H1 (cell line): Measurements from ENCODE around the gene NT5C3B. TPM values are rescaled to one million over a fixed set of nuclear protein-coding genes. Genes with fewer than 3 reads are reported as not detected.

Source experiments
- CTCF ChIA-PET: fragments of 300-600 bp; sonication (Branson Sonifier 250); formaldehyde crosslinking; loops from one replicate; lab custom pipeline; 2021; ENCODE audit not compliant: partially characterized antibody; lab: Charles Lee
- POLR2A ChIA-PET: fragments of 300-600 bp; sonication (Branson Sonifier 250); formaldehyde crosslinking; loops from one replicate; lab custom pipeline; 2021; ENCODE audit warnings: inconsistent platforms; ENCODE audit not compliant: partially characterized antibody; lab: Charles Lee
- DNase-seq, 2 experiments: peaks; one replicate each; pipeline versions ENCODE4 v3.0.0 to v3.0.0-alpha.2; 2010 to 2022; ENCODE audit warnings: low spot score in 2 of 2, low read depth in 1 of 2, mixed read lengths in 1 of 2
- FAIRE-seq: peaks from 2 replicates; lab custom pipeline; 2011; peaks lifted over from hg19 to GRCh38; lab: Jason Lieb, UNC
- H2AFZ ChIP-seq: 2 replicates; pipeline ENCODE4 v1.8.1; 2012; ENCODE audit warnings: low read length, inconsistent platforms
- H2AK5ac ChIP-seq: 2 replicates; pipeline ENCODE4 v1.6.1; 2013; ENCODE audit warnings: low read depth, low read length
- H2BK120ac ChIP-seq: replicated peaks from 2 replicates; pipeline ENCODE3; 2013; ENCODE audit warnings: low read depth, low read length, inconsistent platforms
- H2BK12ac ChIP-seq: 2 replicates; pipeline ENCODE4 v1.6.1; 2013; ENCODE audit warnings: low read depth, low read length
- H2BK15ac ChIP-seq: 2 replicates; pipeline ENCODE4 v1.6.1; 2013; ENCODE audit warnings: low read length
- H2BK20ac ChIP-seq: 2 replicates; pipeline ENCODE4 v1.6.1; 2013; ENCODE audit warnings: low read length
- H2BK5ac ChIP-seq: 2 replicates; pipeline ENCODE4 v1.6.1; 2013; ENCODE audit warnings: low read depth, low read length
- H3K14ac ChIP-seq: 2 replicates; pipeline ENCODE4 v1.6.1; 2013; ENCODE audit warnings: inconsistent platforms; ENCODE audit not compliant: insufficient read length
- H3K18ac ChIP-seq: 2 replicates; pipeline ENCODE4 v1.6.1; 2013; ENCODE audit warnings: low read length; ENCODE audit errors: extremely low read depth
- H3K23ac ChIP-seq: 2 replicates; pipeline ENCODE4 v1.6.1; 2013; ENCODE audit warnings: inconsistent platforms; ENCODE audit not compliant: insufficient read length
- H3K23me2 ChIP-seq: 2 replicates; pipeline ENCODE4 v1.6.1; 2013; ENCODE audit warnings: low read depth, low read length
- H3K27ac ChIP-seq: 2 replicates; pipeline ENCODE4 v1.6.1; 2011; ENCODE audit warnings: low read depth, low read length, inconsistent platforms
- H3K27me3 ChIP-seq, 4 experiments: replicated peaks in 1 of 4; 1 replicate in 1 of 4; 2 replicates in 3 of 4; pipeline versions ENCODE4 v1.6.1 to v1.8.1; 2011 to 2013; ENCODE audit warnings: low read length in 3 of 4, mild to moderate bottlenecking in 3 of 4, inconsistent platforms in 2 of 4, mixed read lengths in 2 of 4, moderate library complexity in 1 of 4; ENCODE audit not compliant: control insufficient read depth in 3 of 4, insufficient read depth in 3 of 4; ENCODE audit errors: extremely low read depth in 1 of 4
- H3K36me3 ChIP-seq, 4 experiments: 2 replicates each; pipeline versions ENCODE4 v1.6.1 to v1.8.1; 2011 to 2013; ENCODE audit warnings: mild to moderate bottlenecking in 4 of 4, low read length in 3 of 4, moderate library complexity in 2 of 4, control low read depth in 1 of 4, inconsistent platforms in 1 of 4; ENCODE audit not compliant: insufficient read depth in 4 of 4, control insufficient read depth in 2 of 4
- H3K4ac ChIP-seq: replicated peaks from 2 replicates; pipeline ENCODE3; 2013; ENCODE audit warnings: low read length, low read depth, mixed read lengths, inconsistent platforms; ENCODE audit not compliant: insufficient read length
- H3K4me1 ChIP-seq, 4 experiments: replicated peaks in 1 of 4; 1 replicate in 1 of 4; 2 replicates in 3 of 4; pipeline versions ENCODE4 v1.6.1 to v1.8.1; 2011 to 2013; ENCODE audit warnings: low read length in 3 of 4, inconsistent platforms in 2 of 4, mixed read lengths in 1 of 4; ENCODE audit not compliant: insufficient read depth in 4 of 4, control insufficient read depth in 3 of 4
- H3K4me2 ChIP-seq, 2 experiments: 2 replicates each; pipeline versions ENCODE4 v1.6.1 to v1.8.1; 2011 to 2013; ENCODE audit warnings: low read depth in 2 of 2, low read length in 2 of 2, control low read depth in 1 of 2, inconsistent platforms in 1 of 2, mild to moderate bottlenecking in 1 of 2; ENCODE audit not compliant: insufficient read depth in 1 of 2
- H3K4me3 ChIP-seq, 4 experiments: fragments of 200-600, 300-600 bp in 1 of 4; sonication (generic), shearing (Covaris generic), sonication (Bioruptor Twin) in 1 of 4; 2 replicates each; pipeline versions ENCODE4 v1.5.1 to v1.8.1; 2011 to 2016; ENCODE audit warnings: low read length in 4 of 4, low read depth in 3 of 4, control low read depth in 2 of 4, inconsistent platforms in 2 of 4, mild to moderate bottlenecking in 2 of 4, mixed read lengths in 1 of 4, moderate library complexity in 1 of 4; ENCODE audit not compliant: insufficient read depth in 2 of 4; ENCODE audit errors: extremely low read depth in 1 of 4
- H3K56ac ChIP-seq: replicated peaks from 2 replicates; pipeline ENCODE3; 2013; ENCODE audit warnings: low read depth, mild to moderate bottlenecking, mixed read lengths, low read length, inconsistent platforms; ENCODE audit not compliant: insufficient read length
- H3K79me1 ChIP-seq: 2 replicates; pipeline ENCODE4 v1.6.1; 2013; ENCODE audit warnings: low read depth, low read length, control low read depth
- H3K79me2 ChIP-seq, 2 experiments: 2 replicates each; pipeline versions ENCODE4 v1.6.1 to v1.8.1; 2012 to 2013; ENCODE audit warnings: low read length in 2 of 2, mild to moderate bottlenecking in 2 of 2, inconsistent platforms in 1 of 2; ENCODE audit not compliant: insufficient read depth in 2 of 2, control insufficient read depth in 1 of 2
- H3K9ac ChIP-seq, 4 experiments: replicated peaks in 1 of 4; 1 replicate in 1 of 4; 2 replicates in 3 of 4; pipeline versions ENCODE4 v1.6.1 to v1.8.1; 2011 to 2013; ENCODE audit warnings: low read depth in 3 of 4, low read length in 3 of 4, control low read depth in 2 of 4, mild to moderate bottlenecking in 2 of 4, moderate library complexity in 2 of 4, inconsistent platforms in 1 of 4; ENCODE audit errors: extremely low read depth in 1 of 4
- H3K9me3 ChIP-seq, 2 experiments: 2 replicates each; pipeline versions ENCODE4 v1.6.1 to v1.8.1; 2012 to 2013; ENCODE audit warnings: mild to moderate bottlenecking in 2 of 2, moderate library complexity in 2 of 2, control low read depth in 1 of 2, inconsistent platforms in 1 of 2, low read depth in 1 of 2, low read length in 1 of 2, mixed read lengths in 1 of 2; ENCODE audit not compliant: insufficient read depth in 2 of 2
- H4K20me1 ChIP-seq, 2 experiments: replicated peaks in 1 of 2; 2 replicates each; pipeline versions ENCODE3 to v1.8.1; 2011 to 2013; ENCODE audit warnings: inconsistent platforms in 2 of 2, low read length in 2 of 2, mild to moderate bottlenecking in 1 of 2; ENCODE audit not compliant: insufficient read depth in 2 of 2, control insufficient read depth in 1 of 2
- H4K5ac ChIP-seq: 2 replicates; pipeline ENCODE4 v1.6.1; 2013; ENCODE audit warnings: low read length, low read depth, mixed read lengths, inconsistent platforms; ENCODE audit not compliant: insufficient read length
- H4K8ac ChIP-seq: 2 replicates; pipeline ENCODE4 v1.8.0; 2013; ENCODE audit warnings: mild to moderate bottlenecking, moderate library complexity, low read length, inconsistent platforms; ENCODE audit not compliant: insufficient read depth; ENCODE audit errors: extremely low read depth
- H4K91ac ChIP-seq: replicated peaks from 2 replicates; pipeline ENCODE3; 2013; ENCODE audit warnings: low read length, mixed read lengths, inconsistent platforms; ENCODE audit not compliant: insufficient read length
- ASH2L ChIP-seq: fragments of 200-600, 300-600 bp; sonication (generic); IDR thresholded peaks from one replicate; pipeline ENCODE4 v1.7.1; 2017; ENCODE audit warnings: low read length
- BRCA1 ChIP-seq: IDR thresholded peaks from 2 replicates; pipeline ENCODE4 v1.6.1; 2012; ENCODE audit warnings: low read depth, low read length, improper control_type of control experiment
- CBX8 ChIP-seq: fragments of 300-800, 300-1000 bp; sonication (generic); IDR thresholded peaks from 2 replicates; pipeline ENCODE4 v1.7.1; 2016; ENCODE audit warnings: low read depth, low read length, borderline replicate concordance
- CREB1 ChIP-seq: IDR thresholded peaks from 2 replicates; pipeline ENCODE4 v1.6.1; 2012; ENCODE audit warnings: inconsistent platforms
- EP300 ChIP-seq, 2 experiments: IDR thresholded peaks; 1 replicate in 1 of 2; 2 replicates in 1 of 2; pipeline ENCODE4 v1.6.1; 2011 to 2012; ENCODE audit warnings: low read depth in 2 of 2, low read length in 2 of 2, mild to moderate bottlenecking in 2 of 2, borderline replicate concordance in 1 of 2, inconsistent platforms in 1 of 2, moderate library complexity in 1 of 2
- HDAC2 ChIP-seq, 2 experiments: fragments of 300-600 bp in 1 of 2; sonication (generic) in 1 of 2; IDR thresholded peaks; 2 replicates each; pipeline ENCODE4 v1.6.1; 2011 to 2012; ENCODE audit warnings: low read depth in 2 of 2, low read length in 2 of 2, mild to moderate bottlenecking in 2 of 2, moderate library complexity in 2 of 2, borderline replicate concordance in 1 of 2, inconsistent platforms in 1 of 2
- KDM1A ChIP-seq: fragments of 200-600, 300-600 bp; sonication (generic); IDR thresholded peaks from 2 replicates; pipeline ENCODE4 v1.7.1; 2016; ENCODE audit warnings: mild to moderate bottlenecking, low read length, borderline replicate concordance
- MAFK ChIP-seq: IDR thresholded peaks from 2 replicates; pipeline ENCODE4 v1.6.1; 2012; ENCODE audit warnings: low read depth, mild to moderate bottlenecking, improper control_type of control experiment, low read length
- RXRA ChIP-seq: IDR thresholded peaks from 2 replicates; pipeline ENCODE4 v1.6.1; 2011; ENCODE audit warnings: low read depth, mild to moderate bottlenecking, low read length, moderate library complexity; ENCODE audit not compliant: insufficient read depth
- SAP30 ChIP-seq: fragments of 300-600 bp; sonication (generic); IDR thresholded peaks from 2 replicates; pipeline ENCODE4 v1.7.1; 2012; ENCODE audit warnings: low read length, moderate library complexity, mild to moderate bottlenecking, inconsistent platforms; ENCODE audit not compliant: insufficient read depth, insufficient replicate concordance
- WGBS, 2 experiments: shearing (Covaris generic) in 1 of 2; methylation state at CpG; one replicate each; pipeline versions ENCODE4 v1.1.6 to v1.1.7; 2013 to 2015; ENCODE audit warnings: low lambda C conversion rate in 2 of 2, mixed read lengths in 2 of 2, inconsistent platforms in 1 of 2, low coverage in 1 of 2, missing lambda C conversion rate in 1 of 2; ENCODE audit not compliant: insufficient replicate concordance in 2 of 2, insufficient coverage in 1 of 2, insufficient read length in 1 of 2; ENCODE audit errors: extremely low coverage in 1 of 2, missing lambda C conversion rate in 1 of 2; 5-methylcytosine and 5-hydroxymethylcytosine counted together
- polyA plus RNA-seq, 7 experiments: library from polyadenylated mRNA; depleted of rRNA in 3 of 7; stranded (reverse) in 5 of 7; unstranded in 2 of 7; fragments of >200 nt in 5 of 7; fragments of 200-250 nt in 2 of 7; gene quantifications; 1 replicate in 5 of 7; 2 replicates in 1 of 7; 4 replicates in 1 of 7; pipeline versions ENCODE4 v1.2.1 to v1.2.3, GENCODE V29; 2011 to 2013; ENCODE audit warnings: missing spikeins in 2 of 7, mixed read lengths in 2 of 7
- total RNA-seq: library from RNA; stranded (reverse); fragmentation: NEBNext Ultra II Directional; extraction: Animal tissue kit (Norgen Biotek cat#: 25700); gene quantifications from 2 replicates; pipeline ENCODE4 v1.2.1, GENCODE V29; 2021

Gene NT5C3B
- total and polyA plus RNA-seq, 2 of the 8 experiments (the other 6 are each of a cell fraction or from before 2014, with no cell fraction given) = 68.7 to 94.5 TPM

- POLR2A ChIA-PET = interaction anchor here (0.8 to 6.9 kb wide), 10 partner anchors 8 to 114 kb away, joined by 3 to 71 read pairs (median 10); partner anchors contain the start of genes EIF1, FKBP10, HAP1 and JUP
- H3K18ac ChIP-seq = no peak overlapping the region
- 92% methylated on average over 21 of the region's 24 CpGs; no CpG with 5 or more reads in 1 of the 2 experiments for WGBS, 2 experiments
- TF ChIP-seq KDM1A (no peak), RXRA (no peak), BRCA1 (no peak), MAFK (no peak), ASH2L (no peak), EP300 (IDR thresholded peaks at IDR 0.05; ENCODE audit: borderline replicate concordance in 1 of 2, low read depth in 2 of 2, low read length in 2 of 2) (no peak), HDAC2 (IDR thresholded peaks at IDR 0.05; ENCODE audit: borderline replicate concordance in 1 of 2, low read depth in 2 of 2, low read length in 2 of 2) (no peak), CREB1 (no peak), CBX8 (no peak), SAP30 (no peak)
These were observed 32.7 kb downstream of the NT5C3B start for GRCh38 chr17:41803049-41804020.

More at GRCh38 chr17:41803049-41804020, 32.7 kb downstream of the NT5C3B start:
- H3K36me3 ChIP-seq = peaks cover 0 to 3% (median 0%) of the 10 kb centered on the region in 4 experiments; a peak in 1 of 8 replicates
- H2BK20ac ChIP-seq = no peak overlapping the region
- no peaks in the 10 kb centered on the region for H3K79me2 ChIP-seq
- H3K79me1 ChIP-seq = no peaks in the 10 kb centered on the region
- H2BK12ac ChIP-seq = peak overlapping the region; percentile 39; the same call in 1 of the 2 replicates
- H3K4me1 ChIP-seq = peaks cover 5 to 15% (median 10%) of the 10 kb centered on the region in 4 experiments
- no peak overlapping the region for H4K91ac ChIP-seq
- H2BK5ac ChIP-seq = no peak overlapping the region; the same call in 1 of the 2 replicates
- no peaks in the 10 kb centered on the region for H4K20me1 ChIP-seq
- no peak overlapping the region; the same call in 1 of the 2 replicates for H2BK15ac ChIP-seq
- H3K9ac ChIP-seq = no peak overlapping the region
- no peak for DNase-seq
- no peak overlapping the region for H3K23ac ChIP-seq
- no peaks in the 10 kb centered on the region for H3K27me3 ChIP-seq
- no peak overlapping the region for H3K4me3 ChIP-seq
- FAIRE-seq = no peak
- H3K14ac ChIP-seq = no peak overlapping the region
- no peak overlapping the region for H2AFZ ChIP-seq
- H4K5ac ChIP-seq = no peak overlapping the region
- H2AK5ac ChIP-seq = no peak overlapping the region
- no peak overlapping the region for H3K56ac ChIP-seq
- no peak overlapping the region for H3K4me2 ChIP-seq
- H3K23me2 ChIP-seq = peaks cover 2% of the 10 kb centered on the region; the same call in 1 of the 2 replicates
- no peaks in the 10 kb centered on the region for H3K9me3 ChIP-seq
- CTCF ChIA-PET = interaction anchor here (0.6 to 10.9 kb wide), 11 partner anchors 8 to 83 kb away, joined by 3 to 149 read pairs (median 28); partner anchors contain the start of genes FKBP10, JUP and P3H4
- no peak overlapping the region for H2BK120ac ChIP-seq
- no peak overlapping the region for H3K4ac ChIP-seq
- no peak overlapping the region for H3K27ac ChIP-seq
- no peak overlapping the region for H4K8ac ChIP-seq
